ENCODE data around the gene PALD1.
A peak's percentile ranks its signal among the peaks of the same experiment; 100 is the strongest.

Gene PALD1

GRCh38 chr10:70510904-70511303 lies 32.3 kb downstream of the PALD1 start:
- no peaks in the 10 kb centered on the region for H3K9me2 ChIP-seq (replicated peaks; ENCODE audit: control insufficient read depth, low read length)
- peaks cover 7% of the 10 kb centered on the region for H3K36me3 ChIP-seq (ENCODE audit: control insufficient read depth, low read length)
- H3K4me1 ChIP-seq (ENCODE audit: control insufficient read depth, low read length) = peaks cover 81% of the 10 kb centered on the region
- H3K79me2 ChIP-seq (ENCODE audit: control insufficient read depth, low read length) = peaks cover 80% of the 10 kb centered on the region
- no peak for TF ChIP-seq EZH2phosphoT487 (IDR thresholded peaks at IDR 0.05; ENCODE audit: borderline replicate concordance, low read length)
- TF ChIP-seq CTCF (IDR thresholded peaks at IDR 0.05; ENCODE audit: low read depth, low read length, poor library complexity, severe bottlenecking) = no peak
- H3K9me3 ChIP-seq (ENCODE audit: control insufficient read depth, insufficient read depth, low read length) = no peaks in the 10 kb centered on the region
- peaks cover 11% of the 10 kb centered on the region for H4K20me1 ChIP-seq (ENCODE audit: control insufficient read depth, insufficient read depth, low read depth, low read length)
- no peak overlapping the region for H3K27ac ChIP-seq (ENCODE audit: low read depth, low read length)
- H3K4me2 ChIP-seq (ENCODE audit: low read length) = no peak overlapping the region
- H3K4me3 ChIP-seq (ENCODE audit: low read length) = no peak overlapping the region
- H3K27me3 ChIP-seq (ENCODE audit: control insufficient read depth, low read length) = no peaks in the 10 kb centered on the region
- H3F3A ChIP-seq (ENCODE audit: control insufficient read depth, insufficient read depth) = no peaks in the 10 kb centered on the region; the same call in 1 of the 2 replicates

- Histone ChIP-seq H3K27ac (ENCODE audit: low read depth, low read length) (no peak overlapping the region), H3K9me3 (ENCODE audit: control insufficient read depth, insufficient read depth, low read length) (no peaks in the 10 kb centered on the region), H3K79me2 (ENCODE audit: control insufficient read depth, low read length) (peaks cover 79% of the 10 kb centered on the region), H3K36me3 (ENCODE audit: control insufficient read depth, low read length) (peaks cover 7% of the 10 kb centered on the region), H3K4me3 (ENCODE audit: low read length) (no peak overlapping the region), H3K27me3 (ENCODE audit: control insufficient read depth, low read length) (no peaks in the 10 kb centered on the region), H3K9me2 (replicated peaks; ENCODE audit: control insufficient read depth, low read length) (no peaks in the 10 kb centered on the region), H3F3A (ENCODE audit: control insufficient read depth, insufficient read depth) (no peaks in the 10 kb centered on the region; the same call in 1 of the 2 replicates), H3K4me2 (ENCODE audit: low read length) (peak overlapping the region; percentile 2; the same call in 1 of the 2 replicates), H3K4me1 (ENCODE audit: control insufficient read depth, low read length) (peaks cover 73% of the 10 kb centered on the region), H4K20me1 (ENCODE audit: control insufficient read depth, insufficient read depth, low read depth, low read length) (peaks cover 11% of the 10 kb centered on the region)
- TF ChIP-seq CTCF (IDR thresholded peaks at IDR 0.05; ENCODE audit: low read depth, low read length, poor library complexity, severe bottlenecking) (no peak), EZH2phosphoT487 (IDR thresholded peaks at IDR 0.05; ENCODE audit: borderline replicate concordance, low read length) (no peak)
These were observed 33.6 kb downstream of the PALD1 start for GRCh38 chr10:70512149-70512639.

- Histone ChIP-seq H3K36me3 (ENCODE audit: control insufficient read depth, low read length) (peaks cover 7% of the 10 kb centered on the region), H4K20me1 (ENCODE audit: control insufficient read depth, insufficient read depth, low read depth, low read length) (peaks cover 9% of the 10 kb centered on the region), H3F3A (ENCODE audit: control insufficient read depth, insufficient read depth) (no peaks in the 10 kb centered on the region; the same call in 1 of the 2 replicates), H3K4me1 (ENCODE audit: control insufficient read depth, low read length) (peaks cover 57% of the 10 kb centered on the region), H3K4me3 (ENCODE audit: low read length) (peak overlapping the region; percentile 60), H3K79me2 (ENCODE audit: control insufficient read depth, low read length) (peaks cover 74% of the 10 kb centered on the region), H3K9me2 (replicated peaks; ENCODE audit: control insufficient read depth, low read length) (no peaks in the 10 kb centered on the region), H3K27ac (ENCODE audit: low read depth, low read length) (peak overlapping the region; percentile 37; the same call in 1 of the 2 replicates), H3K27me3 (ENCODE audit: control insufficient read depth, low read length) (no peaks in the 10 kb centered on the region), H3K9me3 (ENCODE audit: control insufficient read depth, insufficient read depth, low read length) (no peaks in the 10 kb centered on the region), H3K4me2 (ENCODE audit: low read length) (peak overlapping the region; percentile 71)
- TF ChIP-seq EZH2phosphoT487 (IDR thresholded peaks at IDR 0.05; ENCODE audit: borderline replicate concordance, low read length) (no peak), CTCF (IDR thresholded peaks at IDR 0.05; ENCODE audit: low read depth, low read length, poor library complexity, severe bottlenecking) (no peak)
These were observed 35.3 kb downstream of the PALD1 start for GRCh38 chr10:70513848-70514309.

All from DOHH2 (cell line).